Measurements from ENCODE around the gene SNX24. TPM values are rescaled to one million over a fixed set of nuclear protein-coding genes. Genes with fewer than 3 reads are reported as not detected.

Gene SNX24
- total RNA-seq, 1 experiment from 2014 or later: 13.9 TPM

DNA sequence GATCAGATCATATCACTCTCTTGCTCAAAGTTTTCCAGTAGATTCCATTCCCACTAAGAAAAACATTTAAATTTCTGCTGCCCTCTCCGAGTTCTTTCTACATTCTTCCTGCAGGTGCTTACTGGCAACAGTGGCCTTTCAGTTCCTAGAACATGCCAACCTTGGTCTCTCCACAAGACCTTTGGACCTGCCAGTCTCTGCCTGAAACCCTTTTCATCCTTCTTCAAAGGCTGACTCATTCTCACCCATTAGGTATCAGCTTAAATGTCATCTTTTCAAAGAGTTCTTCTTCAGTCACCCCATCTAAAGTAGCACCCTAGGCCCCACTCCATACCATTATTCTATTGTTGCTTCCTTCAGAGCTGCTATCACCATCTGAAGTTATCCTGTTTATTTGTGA lies 169.3 kb downstream of the SNX24 start:
- H2BK12ac ChIP-seq (ENCODE audit: insufficient read length, low read depth, low read length): no peak overlapping the region
- H3K23me2 ChIP-seq (ENCODE audit: insufficient read length, low read depth, low read length, poor library complexity, severe bottlenecking): no peaks in the 10 kb centered on the region
- H3T11ph ChIP-seq (ENCODE audit: low read length): no peak overlapping the region
- no peak overlapping the region for H3K14ac ChIP-seq (ENCODE audit: insufficient read depth, low read length)
- no peak overlapping the region for H2AFZ ChIP-seq (ENCODE audit: low read length)
- Mint-ChIP-seq H3K27ac (peak overlapping the region in 1 of 3 experiments; percentile 49; a peak in 1 of 7 replicates), H3K4me1 (peaks cover 0 to 4% of the 10 kb centered on the region in 2 experiments; a peak in 1 of 4 replicates), H3K9me3 (no peaks in the 10 kb centered on the region), H3K27me3 (ENCODE audit: low read depth) (no peaks in the 10 kb centered on the region), H3K4me3 (no peak overlapping the region), H3K36me3 (ENCODE audit: insufficient read depth in 1 of 3, low read depth in 3 of 3) (no peaks in the 10 kb centered on the region)
- no peak overlapping the region for H2BK15ac ChIP-seq (ENCODE audit: low read depth, low read length)
- no peak overlapping the region for H3K4ac ChIP-seq (ENCODE audit: low read depth, low read length)
- no peak overlapping the region for H2BK120ac ChIP-seq (ENCODE audit: low read depth, low read length, poor library complexity, severe bottlenecking)
- no peak overlapping the region for H3K27ac ChIP-seq (ENCODE audit: insufficient read length, low read depth, low read length)
- H3K79me2 ChIP-seq (ENCODE audit: insufficient read depth, low read length): no peaks in the 10 kb centered on the region
- TF ChIP-seq, protein P1, sequence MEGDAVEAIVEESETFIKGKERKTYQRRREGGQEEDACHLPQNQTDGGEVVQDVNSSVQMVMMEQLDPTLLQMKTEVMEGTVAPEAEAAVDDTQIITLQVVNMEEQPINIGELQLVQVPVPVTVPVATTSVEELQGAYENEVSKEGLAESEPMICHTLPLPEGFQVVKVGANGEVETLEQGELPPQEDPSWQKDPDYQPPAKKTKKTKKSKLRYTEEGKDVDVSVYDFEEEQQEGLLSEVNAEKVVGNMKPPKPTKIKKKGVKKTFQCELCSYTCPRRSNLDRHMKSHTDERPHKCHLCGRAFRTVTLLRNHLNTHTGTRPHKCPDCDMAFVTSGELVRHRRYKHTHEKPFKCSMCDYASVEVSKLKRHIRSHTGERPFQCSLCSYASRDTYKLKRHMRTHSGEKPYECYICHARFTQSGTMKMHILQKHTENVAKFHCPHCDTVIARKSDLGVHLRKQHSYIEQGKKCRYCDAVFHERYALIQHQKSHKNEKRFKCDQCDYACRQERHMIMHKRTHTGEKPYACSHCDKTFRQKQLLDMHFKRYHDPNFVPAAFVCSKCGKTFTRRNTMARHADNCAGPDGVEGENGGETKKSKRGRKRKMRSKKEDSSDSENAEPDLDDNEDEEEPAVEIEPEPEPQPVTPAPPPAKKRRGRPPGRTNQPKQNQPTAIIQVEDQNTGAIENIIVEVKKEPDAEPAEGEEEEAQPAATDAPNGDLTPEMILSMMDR (conservative IDR thresholded peaks at IDR 0.05): no peak
- H4K5ac ChIP-seq (ENCODE audit: insufficient read length, low read depth, low read length): no peak overlapping the region
- H3K9ac ChIP-seq (ENCODE audit: extremely low read depth, insufficient read length, low read length): no peak overlapping the region
- H3K23ac ChIP-seq (ENCODE audit: insufficient read length, low read depth, low read length): no peak overlapping the region
- no peaks in the 10 kb centered on the region for H3K4me1 ChIP-seq (ENCODE audit: insufficient read depth, low read length)
- no peaks in the 10 kb centered on the region for H3K79me1 ChIP-seq (ENCODE audit: insufficient read depth, low read depth, low read length, poor library complexity, severe bottlenecking)
- H2BK5ac ChIP-seq (ENCODE audit: insufficient read length, low read length): no peak overlapping the region
- H4K8ac ChIP-seq (replicated peaks; ENCODE audit: insufficient read length, low read depth, low read length): no peak overlapping the region
- DNase-seq: no peak
- H3K18ac ChIP-seq (ENCODE audit: insufficient read length, low read depth, low read length): no peak overlapping the region
- H3K9me3 ChIP-seq (ENCODE audit: control insufficient read depth, low read depth, low read length): no peaks in the 10 kb centered on the region
- H2AK5ac ChIP-seq (ENCODE audit: insufficient read length, low read length): no peak overlapping the region
- no peak overlapping the region for H3K56ac ChIP-seq (ENCODE audit: insufficient read length, low read depth, low read length)
- no peak overlapping the region for H4K91ac ChIP-seq (ENCODE audit: insufficient read length, low read depth, low read length)
- no CpG with 5 or more reads among the region's 1 CpG for WGBS (ENCODE audit: extremely low coverage, insufficient read length, low lambda C conversion rate)
- no peak overlapping the region for H2BK20ac ChIP-seq (ENCODE audit: low read depth, low read length, poor library complexity, severe bottlenecking)
- no peaks in the 10 kb centered on the region for H4K20me1 ChIP-seq (ENCODE audit: control insufficient read depth, insufficient read depth, insufficient read length)
- no peak overlapping the region for H3K4me2 ChIP-seq (ENCODE audit: insufficient read depth, insufficient read length, low read length)
- no peaks in the 10 kb centered on the region for H3K27me3 ChIP-seq (ENCODE audit: insufficient read depth, low read length)
